GM11168 (cell line): ENCODE results near the gene LRSAM1.
"Not testable (repeated sequence)": the region's sequence is repeated elsewhere in the genome, so short reads cannot be mapped to it uniquely, and the experiment has no call there.

Source experiments
- in situ Hi-C: fragments of 300-500 bp; cut with MboI; formaldehyde crosslinking; loops from one replicate; pipeline ENCODE4 v1.12.0; 2022; ENCODE audit warnings: low sequenced_read_pairs; ENCODE audit not compliant: unreplicated experiment

Gene LRSAM1

DNA sequence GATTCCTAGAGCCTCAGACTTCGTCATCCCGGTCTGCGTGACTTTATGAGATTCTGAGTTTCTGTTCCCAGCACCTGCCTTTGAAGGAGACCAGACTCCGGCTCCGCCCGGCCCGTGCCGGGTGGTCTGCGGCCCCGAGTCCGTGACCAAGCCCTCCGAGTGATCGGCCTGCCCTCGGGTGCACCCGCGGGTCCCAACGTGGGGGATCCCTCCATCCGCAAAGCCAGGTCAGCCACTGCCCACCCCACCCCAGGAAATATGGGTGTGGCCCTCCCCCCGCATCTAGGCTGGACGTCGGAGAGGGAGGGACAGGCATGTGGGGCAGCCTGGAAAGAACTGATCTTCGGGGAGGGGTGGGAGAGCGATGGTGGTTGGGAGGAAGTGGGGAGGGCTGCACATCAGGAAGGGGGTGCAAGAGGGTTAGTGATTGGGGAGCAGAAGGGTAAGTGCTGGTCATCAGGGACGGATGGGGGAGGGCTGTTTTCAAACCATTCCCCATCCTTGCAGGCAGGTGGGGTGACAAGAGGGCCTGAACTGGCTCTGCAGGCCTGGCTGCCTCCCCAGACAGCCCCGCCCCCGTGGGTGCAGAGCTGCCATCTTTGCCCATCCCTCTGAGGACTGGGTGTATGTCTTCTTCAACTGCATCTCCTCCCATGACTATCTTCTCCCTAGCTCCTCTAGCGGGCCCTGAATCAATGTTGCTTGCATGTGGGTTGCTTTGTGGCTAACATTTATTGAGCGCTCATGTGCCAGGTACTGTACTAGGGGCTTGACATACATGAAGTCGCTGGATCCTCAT lies 747 bp downstream of the LRSAM1 start:
- in situ Hi-C loops = no loop called here

DNA sequence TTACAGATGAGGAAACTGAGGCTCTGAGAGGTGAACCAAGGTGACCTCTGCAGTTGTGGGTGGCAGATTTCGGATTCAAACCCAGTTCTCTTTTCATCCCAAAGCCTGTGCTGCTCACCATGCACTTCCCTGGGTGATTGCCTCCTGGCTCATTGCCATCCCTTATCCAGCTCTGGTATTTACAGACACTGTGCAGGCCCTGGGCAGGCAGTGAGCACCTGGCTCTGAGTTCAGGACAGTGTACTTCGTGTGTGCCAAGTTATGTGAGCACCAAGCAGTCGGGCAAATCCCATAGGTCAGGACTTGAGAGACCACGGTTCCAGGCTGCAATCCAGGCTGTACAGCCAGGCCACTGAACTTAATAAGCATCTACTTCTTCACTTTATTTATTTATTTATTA lies 1.4 kb downstream of the LRSAM1 start:
- in situ Hi-C loops = no loop called here

DNA sequence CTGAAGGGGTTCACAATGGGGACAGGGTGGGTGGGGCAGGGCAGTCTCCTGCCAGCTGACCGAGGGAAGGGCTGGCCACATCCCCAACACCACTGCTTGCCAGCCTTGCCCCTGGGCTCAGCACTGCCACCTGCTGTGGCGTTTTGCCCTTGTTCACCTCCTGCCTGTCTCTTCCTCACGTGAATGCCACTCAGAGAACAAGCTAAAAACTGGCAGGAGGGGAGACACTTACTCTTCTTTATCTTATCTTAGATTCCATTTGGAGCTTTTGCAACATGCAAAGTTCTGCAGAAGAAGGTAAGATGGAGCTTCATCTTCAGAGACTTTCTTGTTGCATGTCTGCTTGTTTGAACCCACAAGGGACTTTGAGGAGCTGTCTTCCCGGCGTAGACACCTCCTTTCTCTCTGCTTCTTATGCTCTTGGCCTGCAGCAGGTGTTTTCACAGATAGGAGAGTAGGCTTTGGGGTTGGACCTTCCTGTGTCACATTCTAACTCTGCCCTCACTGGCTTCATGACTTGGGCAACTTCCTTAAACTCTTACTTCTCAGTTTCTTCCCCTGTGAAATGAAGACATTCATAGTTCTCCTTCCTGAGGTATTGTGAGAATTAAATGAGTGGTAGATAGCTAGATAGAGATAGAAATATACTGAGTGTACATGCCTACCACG lies 4.1 kb downstream of the LRSAM1 start:
- in situ Hi-C loops = no loop called here

- in situ Hi-C loops = no loop called here
These were observed 6.0 kb downstream of the LRSAM1 start for GRCh38 chr9:127457191-127457878.

DNA sequence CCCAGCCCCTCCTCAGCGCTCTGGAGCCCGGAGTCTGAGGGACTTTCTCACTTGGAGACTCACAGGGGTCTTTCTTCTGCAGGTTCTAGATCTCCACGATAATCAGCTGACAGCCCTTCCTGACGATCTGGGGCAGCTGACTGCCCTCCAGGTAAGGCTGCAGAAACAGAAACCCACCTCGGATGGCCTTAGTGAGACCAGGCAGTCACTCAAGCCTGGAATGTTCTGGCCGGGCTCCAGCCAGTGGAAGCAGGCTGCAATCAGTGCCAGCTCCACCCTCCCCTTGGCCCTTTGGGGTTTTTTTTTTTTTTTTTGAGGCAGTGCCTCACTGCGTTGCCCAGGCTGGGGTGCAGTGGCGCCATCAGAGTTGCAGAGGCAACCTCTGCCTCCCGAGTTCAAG lies 7.6 kb downstream of the LRSAM1 start:
- in situ Hi-C loops = no loop called here

- in situ Hi-C loops = no loop called here
These were observed 12.1 kb downstream of the LRSAM1 start for GRCh38 chr9:127463382-127463781.

- in situ Hi-C loops = no loop called here
These were observed 12.6 kb downstream of the LRSAM1 start for GRCh38 chr9:127463911-127464310.

DNA sequence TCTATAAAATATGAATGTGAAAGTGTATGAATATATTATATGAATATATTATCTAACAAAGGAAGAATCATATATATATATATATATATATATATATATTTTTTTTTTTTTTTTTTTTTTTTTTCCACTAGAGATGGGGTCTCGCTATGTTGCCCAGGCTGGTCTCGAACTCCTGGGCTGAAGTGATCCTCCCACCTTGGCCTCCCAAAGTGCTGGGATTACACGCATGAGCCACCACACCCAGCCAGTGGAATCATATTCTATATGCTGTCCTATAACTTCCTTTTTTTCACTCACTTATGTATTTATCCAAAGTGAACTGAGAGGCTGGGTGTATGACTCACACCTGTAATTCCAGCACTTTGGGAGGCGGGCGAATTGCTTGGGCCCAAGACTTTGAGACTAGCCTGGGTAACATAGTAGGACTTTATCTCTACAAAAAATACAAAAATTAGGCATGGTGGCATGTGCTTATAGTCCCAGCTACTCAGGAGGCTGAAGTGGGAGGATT lies 15.2 kb downstream of the LRSAM1 start:
- in situ Hi-C loops = not testable (repeated sequence)

- in situ Hi-C loops = no loop called here
These were observed 16.3 kb downstream of the LRSAM1 start for GRCh38 chr9:127467621-127468020.

DNA sequence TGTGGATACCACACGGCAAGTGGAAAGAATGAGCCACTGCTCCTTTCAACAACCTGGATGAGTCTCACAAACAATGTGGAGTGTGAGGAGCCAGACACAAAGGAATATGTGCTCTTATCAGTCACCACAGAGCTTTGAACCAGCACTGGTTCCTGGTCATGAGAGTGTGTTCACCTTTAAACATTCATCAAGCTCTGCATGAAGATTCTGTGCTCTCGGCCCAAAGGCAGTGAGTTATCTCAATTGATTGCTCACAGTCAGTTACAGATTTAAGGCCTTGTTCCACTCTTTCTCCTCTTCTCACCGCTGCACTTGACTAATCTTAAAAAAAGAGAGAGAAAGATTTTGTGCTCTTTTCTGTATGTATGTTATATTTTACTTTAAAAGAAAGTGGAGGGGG lies 19.4 kb downstream of the LRSAM1 start:
- in situ Hi-C loops = no loop called here

- in situ Hi-C loops = no loop called here
These were observed 22.2 kb downstream of the LRSAM1 start for GRCh38 chr9:127473501-127473900.

DNA sequence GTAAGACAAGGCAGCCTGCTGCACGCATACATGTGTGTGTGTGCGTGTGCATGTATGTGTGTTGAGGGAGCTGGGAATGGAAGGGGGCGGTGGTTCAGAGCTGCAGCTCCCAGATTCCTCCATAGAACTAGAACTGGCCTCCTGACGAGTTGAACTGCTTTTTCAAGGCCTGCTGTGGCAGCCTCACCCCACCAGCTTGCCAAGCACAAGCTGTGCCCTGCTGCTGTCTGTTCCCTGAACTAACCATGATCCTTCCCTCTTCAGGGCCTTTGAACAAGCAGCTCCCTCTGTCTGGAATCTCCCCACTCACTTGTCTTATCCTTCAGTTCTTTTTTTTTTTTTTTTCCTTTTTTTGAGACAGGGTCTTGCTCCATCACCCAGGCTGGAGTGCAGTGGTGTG lies 22.6 kb downstream of the LRSAM1 start:
- in situ Hi-C loops = no loop called here

GRCh38 chr9:127474592-127474991 lies 23.3 kb downstream of the LRSAM1 start:
- in situ Hi-C loops = no loop called here

GRCh38 chr9:127479507-127480081 lies 28.3 kb downstream of the LRSAM1 start:
- in situ Hi-C loops = no loop called here

- in situ Hi-C loops = no loop called here
These were observed 31.4 kb downstream of the LRSAM1 start for GRCh38 chr9:127482662-127483061.

DNA sequence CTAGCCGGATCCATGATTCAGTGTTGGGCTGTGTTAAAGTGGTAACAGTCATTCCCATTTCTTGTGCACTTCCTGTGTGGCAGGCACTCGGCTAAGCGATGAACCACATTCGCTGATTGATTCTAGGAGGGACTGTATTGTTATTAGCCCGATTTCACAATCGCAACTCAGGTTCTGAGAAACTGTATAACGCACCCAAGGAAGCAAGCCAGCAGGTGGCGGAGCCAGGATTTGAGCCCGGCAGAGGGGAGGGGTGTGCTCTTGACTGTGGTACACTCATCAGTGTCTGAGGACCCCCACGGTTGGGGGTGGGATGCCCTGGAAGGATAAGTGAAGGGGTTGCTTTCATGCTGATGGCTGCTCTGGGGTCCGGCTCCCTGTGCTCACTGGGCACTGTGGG lies 34.7 kb downstream of the LRSAM1 start:
- in situ Hi-C loops = no loop called here

GRCh38 chr9:127488946-127489345 lies 37.6 kb downstream of the LRSAM1 start:
- in situ Hi-C loops = no loop called here

GRCh38 chr9:127489471-127490115 lies 38.3 kb downstream of the LRSAM1 start:
- in situ Hi-C loops = no loop called here

- in situ Hi-C loops = no loop called here
These were observed 39.4 kb downstream of the LRSAM1 start for GRCh38 chr9:127490535-127491230.

GRCh38 chr9:127491516-127491915 lies 40.2 kb downstream of the LRSAM1 start:
- in situ Hi-C loops = no loop called here
